MM.1S (cell line): ENCODE results near the gene TMEM187.

Experiments
- CTCF ChIP-seq: fragments of 300-600 bp; sonication (generic); IDR thresholded peaks from 2 replicates; pipeline ENCODE4 v1.5.1; 2016; ENCODE audit warnings: antibody characterized with exemption, low read length, mixed read lengths
- EZH2 ChIP-seq: fragments of 300-600 bp; sonication (generic); optimal IDR thresholded peaks from 2 replicates; pipeline ENCODE3; 2017; ENCODE audit warnings: low read depth, mild to moderate bottlenecking, antibody characterized with exemption, low read length, mixed read lengths
- EZH2phosphoT487 ChIP-seq: fragments of 300-600 bp; sonication (generic); IDR thresholded peaks from 2 replicates; pipeline ENCODE4 v1.6.1; 2018; ENCODE audit warnings: antibody characterized with exemption, low read length

- no peak for TF ChIP-seq EZH2phosphoT487
- TF ChIP-seq EZH2, result no peak
- TF ChIP-seq CTCF, result no peak
Measured at GRCh38 chrX:154018518-154019060, 46.0 kb downstream of the TMEM187 start.
